NCI-H2029 treated with DMSO at 0.1 percent for 48 hours (cell line): Measurements from ENCODE around the gene SLC9A5.

Experiments
- DNase-seq: peaks from one replicate; lab custom pipeline; 2025; lab: John Stamatoyannopoulos, UW

Gene SLC9A5

GRCh38 chr16:67238806-67239470 lies 9.8 kb upstream of the SLC9A5 start:
- DNase-seq = no peak

- no peak for DNase-seq
These were observed 8.3 kb upstream of the SLC9A5 start for GRCh38 chr16:67240506-67240905.

- DNase-seq = no peak
These were observed 7.5 kb upstream of the SLC9A5 start for GRCh38 chr16:67241008-67241900.

- DNase-seq = no peak
These were observed 6.5 kb upstream of the SLC9A5 start for GRCh38 chr16:67242138-67242730.

DNA sequence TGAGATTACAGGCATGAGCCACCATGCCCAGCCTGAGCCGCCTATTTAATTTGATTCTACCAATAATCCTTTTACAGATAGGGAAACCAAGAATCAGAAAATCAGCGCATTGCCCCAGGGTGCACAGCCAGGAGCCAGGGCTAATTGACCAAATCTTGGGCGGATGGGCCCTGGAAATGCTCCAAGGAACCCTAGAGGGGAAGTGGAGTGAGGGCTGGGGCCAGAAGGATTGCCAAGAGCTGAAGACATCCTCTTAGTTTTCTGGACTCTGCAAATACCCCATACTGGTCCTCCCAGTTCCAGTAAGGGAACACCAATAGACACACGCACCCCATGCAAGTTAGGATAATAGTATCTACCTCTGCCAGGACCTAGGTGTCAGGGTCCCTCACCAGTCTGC lies 5.3 kb upstream of the SLC9A5 start:
- DNase-seq = no peak

DNA sequence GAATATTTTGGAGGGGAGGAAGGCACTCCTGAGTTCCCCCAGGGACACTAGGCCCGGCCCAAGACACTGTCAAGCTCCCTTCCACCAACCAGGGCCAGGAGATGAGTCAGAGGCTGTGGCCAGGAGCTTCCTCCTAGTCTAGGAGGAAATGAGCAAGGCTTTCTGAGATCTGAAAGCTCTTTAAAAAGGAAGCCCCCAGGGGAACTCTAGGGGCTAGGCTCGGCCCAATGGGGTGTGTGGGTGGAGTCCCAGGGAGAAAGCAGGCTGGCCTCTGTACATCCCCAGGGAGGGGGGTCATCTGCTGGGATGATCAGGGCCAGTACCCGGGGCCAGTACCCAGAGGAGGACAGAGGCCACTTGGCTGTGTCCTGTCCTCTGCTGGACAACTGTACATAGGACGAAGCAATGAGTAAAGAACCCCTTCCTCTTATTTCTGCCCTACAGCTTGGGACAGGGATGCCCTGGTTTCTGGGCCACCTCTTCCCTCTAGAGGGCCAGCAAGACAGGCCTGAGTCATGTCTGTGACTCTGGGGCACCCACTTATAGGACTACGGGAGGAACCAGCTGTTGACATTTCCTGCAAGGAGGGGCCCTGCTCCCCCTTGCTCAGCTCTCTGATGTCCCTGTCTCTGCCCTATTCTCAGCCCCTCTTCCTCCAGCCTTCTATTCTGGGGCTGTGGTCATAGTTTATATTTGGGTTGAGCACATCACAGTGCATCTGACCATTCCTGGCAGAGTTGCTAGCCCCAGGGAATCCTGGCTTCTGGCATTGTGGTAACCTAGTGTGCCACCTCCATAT lies 4.2 kb upstream of the SLC9A5 start:
- no peak for DNase-seq

DNA sequence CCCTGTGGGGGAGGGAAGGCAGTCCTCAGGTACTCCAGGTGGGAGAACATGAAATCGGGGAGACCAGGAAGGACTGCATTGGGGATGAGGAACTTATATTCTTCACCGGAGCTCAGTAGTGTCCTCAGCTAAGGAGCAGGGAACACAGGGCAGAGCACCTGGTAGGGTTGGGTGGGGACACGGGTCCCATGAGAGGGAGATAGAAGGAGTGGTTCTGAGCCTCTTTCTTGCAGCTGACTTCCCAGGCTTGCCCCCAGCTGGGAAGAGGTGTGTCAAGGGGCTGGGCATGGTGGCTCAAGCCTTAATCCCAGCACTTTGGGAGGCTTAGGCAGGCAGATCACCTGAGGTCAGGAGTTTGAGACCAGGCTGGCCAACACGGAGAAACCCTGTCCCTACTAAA lies 3.6 kb upstream of the SLC9A5 start:
- DNase-seq = no peak

DNA sequence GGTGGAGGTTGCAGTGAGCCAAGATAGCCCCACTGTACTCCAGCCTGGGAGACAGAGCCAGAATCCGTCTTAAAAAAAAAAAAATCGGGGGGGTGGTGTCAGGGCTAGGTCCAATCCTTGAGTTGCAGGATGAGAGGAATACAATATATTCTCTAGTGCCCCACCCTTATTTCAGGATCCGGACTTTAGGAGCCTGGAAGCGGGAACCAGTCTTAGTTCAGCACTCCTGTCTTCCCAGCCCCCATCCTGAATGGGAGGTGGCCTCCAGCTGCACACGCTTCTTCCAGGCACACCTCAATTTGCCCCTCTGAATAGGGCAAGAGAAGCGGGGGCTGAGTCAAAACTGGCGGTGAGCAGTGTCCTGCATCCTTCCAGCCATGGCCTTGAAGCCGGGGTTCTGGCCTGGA lies 3.1 kb upstream of the SLC9A5 start:
- DNase-seq = no peak

GRCh38 chr16:67246081-67246755 lies 2.6 kb upstream of the SLC9A5 start:
- no peak for DNase-seq

DNA sequence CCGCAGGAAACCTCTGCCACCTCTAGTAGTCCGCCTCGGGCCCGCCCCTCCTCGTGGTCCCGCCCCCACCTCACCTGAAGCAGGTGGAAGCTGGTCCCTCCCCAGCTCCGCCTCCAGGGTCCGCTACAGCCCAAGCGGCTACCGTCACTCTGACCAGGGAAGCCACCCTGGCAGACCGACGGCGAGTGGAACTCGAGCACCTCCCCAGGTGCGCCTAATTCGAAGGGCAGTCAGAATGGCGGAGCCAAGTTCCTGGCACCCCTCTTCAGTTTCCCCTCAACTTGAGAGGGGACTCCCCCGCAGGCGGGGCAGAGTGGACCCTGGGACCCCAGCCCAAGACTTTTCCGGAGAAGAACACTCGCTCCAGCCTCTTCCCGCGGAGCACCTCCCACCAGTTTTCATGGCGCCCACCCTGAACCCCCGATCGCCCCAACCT lies 2.0 kb upstream of the SLC9A5 start:
- DNase-seq = no peak

- DNase-seq = peak; percentile 23
These were observed 1.3 kb upstream of the SLC9A5 start, which contains the start of gene FHOD1 for GRCh38 chr16:67247192-67248072. FHOD1 (minus strand) TSS chr16:67247481; CDS start chr16:67247410, 71 bp downstream.

DNA sequence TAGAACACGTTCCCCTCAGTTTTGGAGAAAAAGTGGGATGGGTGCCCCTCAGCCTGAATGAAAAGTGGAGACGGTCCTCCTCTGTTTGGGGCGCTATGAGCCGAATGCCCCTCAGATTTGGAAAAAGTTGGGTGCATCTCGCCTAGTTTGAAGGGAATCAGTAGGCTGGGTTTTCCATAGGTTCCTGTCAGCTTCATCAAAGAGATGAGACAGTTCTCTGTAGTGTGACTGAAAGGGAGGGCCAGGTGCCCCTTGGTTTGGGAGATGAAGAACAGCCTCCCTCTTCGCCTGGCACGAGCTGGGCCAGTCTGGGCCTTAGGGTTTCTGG lies 742 bp upstream of the SLC9A5 start:
- DNase-seq = no peak

DNA sequence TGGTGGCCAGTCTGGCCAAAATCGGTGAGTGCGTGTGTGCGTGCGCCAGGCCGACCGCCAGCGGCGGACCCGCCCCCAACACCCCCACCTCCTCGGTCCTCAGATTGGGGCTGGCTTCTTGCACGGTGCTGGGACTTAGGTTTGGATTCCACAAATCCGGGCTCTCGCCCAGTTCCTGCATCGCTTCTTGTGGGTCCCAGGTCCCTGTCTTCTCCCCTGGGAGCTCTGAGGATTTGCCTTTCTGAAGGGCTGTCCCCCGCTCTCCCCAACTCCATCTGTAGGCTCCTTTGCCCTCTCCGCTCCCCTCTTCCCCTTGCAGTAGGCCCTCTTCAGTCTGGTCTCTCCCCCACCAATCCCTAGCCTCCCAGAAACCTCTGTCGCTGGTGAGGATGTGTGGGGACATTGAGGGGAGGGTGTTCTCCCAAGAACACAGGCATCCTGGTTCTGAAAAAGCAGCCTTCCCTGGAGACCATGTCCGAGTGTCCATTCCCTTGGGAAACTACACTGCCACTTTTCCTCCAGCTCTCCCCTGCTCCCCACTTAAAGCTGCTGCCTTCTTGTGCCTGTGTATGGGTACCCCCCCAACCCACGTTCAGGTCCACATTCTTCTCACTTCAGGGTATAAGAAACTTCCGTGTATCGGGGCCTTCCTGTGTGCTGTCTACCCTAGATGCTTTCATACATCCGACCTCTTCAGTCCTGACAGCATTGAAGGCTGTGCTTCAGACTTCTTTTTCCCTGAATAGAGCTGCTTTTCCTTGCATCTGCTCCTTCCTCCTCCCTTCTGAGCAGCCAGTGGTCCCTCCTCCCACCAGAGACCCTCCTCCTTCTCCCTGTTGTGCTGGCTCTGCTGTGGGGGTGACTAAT lies 632 bp downstream of the SLC9A5 start:
- no peak for DNase-seq

DNA sequence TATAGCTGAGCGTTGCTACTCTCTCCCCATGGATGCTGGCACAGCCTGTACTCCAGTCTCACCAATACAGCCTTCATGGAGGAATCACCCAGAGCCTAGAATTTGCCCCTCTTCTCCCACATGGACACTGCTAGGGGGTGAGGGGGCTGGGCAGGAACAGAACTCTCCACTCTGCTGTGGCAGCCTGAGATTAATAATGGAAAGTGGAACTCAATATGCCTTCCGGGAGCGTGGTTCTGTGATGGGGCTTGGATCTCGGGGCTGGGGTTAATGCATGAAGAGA lies 1.2 kb downstream of the SLC9A5 start:
- DNase-seq = no peak

DNA sequence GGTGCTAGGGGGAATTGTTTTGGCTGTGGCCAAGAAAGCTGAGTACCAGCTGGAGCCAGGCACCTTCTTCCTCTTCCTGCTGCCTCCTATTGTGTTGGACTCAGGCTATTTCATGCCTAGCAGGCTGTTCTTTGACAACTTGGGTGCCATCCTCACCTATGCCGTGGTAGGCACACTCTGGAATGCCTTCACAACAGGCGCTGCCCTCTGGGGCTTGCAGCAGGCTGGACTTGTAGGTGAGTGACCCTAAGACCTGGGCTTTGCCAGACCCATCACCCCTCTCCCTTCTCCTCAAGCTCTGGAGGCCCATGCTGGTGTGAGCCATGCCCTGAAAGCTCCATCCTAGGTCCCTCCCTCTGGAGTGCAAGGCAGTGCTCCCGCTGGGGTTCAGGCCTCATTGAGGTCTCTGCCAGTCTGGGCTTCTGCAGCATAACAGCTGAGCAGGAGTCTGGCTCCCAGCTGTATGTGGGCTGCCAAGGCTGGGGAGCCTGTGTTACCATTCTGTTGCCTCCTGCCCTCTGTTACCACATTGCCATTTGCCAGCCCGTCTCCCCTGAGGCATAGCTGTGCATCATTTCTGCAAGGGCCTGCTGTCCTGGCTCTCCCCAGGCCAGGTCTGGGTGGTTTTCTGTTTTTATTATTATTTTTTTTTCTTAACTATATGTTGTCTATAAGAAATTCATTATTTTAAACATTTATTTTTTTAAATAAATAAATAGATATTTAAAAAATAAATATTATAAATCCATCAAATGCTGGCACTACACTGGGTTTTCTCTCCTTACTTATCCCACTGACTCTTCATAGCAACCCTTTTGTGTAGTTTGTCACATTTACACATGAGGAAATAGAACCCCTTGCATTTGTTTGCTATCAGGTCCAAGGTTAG lies 4.1 kb downstream of the SLC9A5 start:
- DNase-seq = no peak

DNA sequence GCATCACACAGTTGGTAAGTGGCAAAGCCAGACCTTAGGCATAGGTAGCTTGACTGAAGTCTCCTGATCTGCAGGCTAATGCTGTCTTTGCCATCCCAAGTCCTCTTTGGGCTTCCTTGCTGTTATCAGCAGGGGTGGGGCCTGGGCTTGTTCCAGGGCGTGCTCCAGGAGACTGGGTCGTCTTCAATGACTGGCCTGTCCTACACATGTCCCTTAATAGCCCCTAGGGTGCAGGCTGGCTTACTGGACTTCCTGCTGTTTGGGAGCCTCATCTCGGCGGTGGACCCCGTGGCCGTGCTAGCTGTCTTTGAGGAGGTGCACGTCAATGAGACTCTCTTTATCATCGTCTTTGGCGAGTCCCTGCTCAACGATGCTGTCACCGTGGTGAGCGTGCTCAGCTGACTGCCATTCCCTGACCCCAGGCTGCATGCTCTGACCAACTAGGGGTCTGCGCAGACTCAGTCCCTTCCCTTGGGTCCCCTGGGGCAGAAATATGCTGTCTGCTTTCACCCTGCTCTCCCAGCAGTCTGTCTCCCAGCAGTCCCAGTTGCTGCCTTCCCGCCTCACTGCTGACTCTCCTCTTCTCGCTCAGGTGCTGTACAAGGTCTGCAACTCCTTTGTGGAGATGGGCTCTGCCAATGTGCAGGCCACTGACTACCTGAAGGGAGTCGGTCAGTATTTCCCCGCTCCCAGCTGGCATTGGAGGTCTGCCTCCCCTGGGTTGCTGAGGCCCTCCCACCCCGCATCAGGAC lies 6.2 kb downstream of the SLC9A5 start:
- no peak for DNase-seq

- no peak for DNase-seq
These were observed 6.9 kb downstream of the SLC9A5 start for GRCh38 chr16:67255553-67256221.
